HG03565 (cell line): ENCODE measurements around the gene DAGLA.
A peak's percentile ranks its signal among the peaks of the same experiment; 100 is the strongest.

ENCODE experiments used
- ATAC-seq: cut with Tn5 transposase; IDR thresholded peaks from one replicate; pipeline ENCODE4 v1.9.1; 2021; ENCODE audit warnings: mild to moderate bottlenecking, moderate library complexity; ENCODE audit not compliant: unreplicated experiment

DAGLA gene

GRCh38 chr11:61775606-61776554 lies 95.7 kb downstream of the DAGLA start:
- ATAC-seq, result no peak

DNA sequence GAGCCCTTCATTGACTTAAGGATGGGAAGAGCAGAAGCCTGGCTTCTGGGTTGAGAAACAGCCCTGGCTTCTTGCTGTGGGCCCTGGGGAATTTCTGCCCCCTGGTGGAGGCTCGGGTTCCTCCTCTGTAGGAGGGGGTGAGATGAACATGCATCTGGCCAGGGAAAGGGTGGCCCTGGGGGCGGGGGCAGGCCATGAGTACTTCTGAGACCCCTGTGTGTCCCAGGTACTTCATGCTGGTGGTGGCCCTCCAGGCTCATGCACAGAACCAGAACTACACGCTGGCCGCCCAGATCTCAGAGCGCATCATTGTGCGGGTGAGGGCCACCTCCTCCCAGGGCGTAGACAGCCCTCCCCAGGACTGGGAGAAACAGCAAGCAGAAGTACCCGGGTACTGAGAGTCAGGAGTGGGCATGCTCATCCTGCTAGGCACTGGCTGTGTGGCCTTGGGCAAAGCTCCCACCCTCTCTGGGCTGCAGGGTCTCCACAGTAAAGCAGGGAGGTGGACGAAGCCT lies 96.4 kb downstream of the DAGLA start:
- no peak for ATAC-seq

GRCh38 chr11:61777234-61778090 lies 97.3 kb downstream of the DAGLA start:
- no peak for ATAC-seq

DNA sequence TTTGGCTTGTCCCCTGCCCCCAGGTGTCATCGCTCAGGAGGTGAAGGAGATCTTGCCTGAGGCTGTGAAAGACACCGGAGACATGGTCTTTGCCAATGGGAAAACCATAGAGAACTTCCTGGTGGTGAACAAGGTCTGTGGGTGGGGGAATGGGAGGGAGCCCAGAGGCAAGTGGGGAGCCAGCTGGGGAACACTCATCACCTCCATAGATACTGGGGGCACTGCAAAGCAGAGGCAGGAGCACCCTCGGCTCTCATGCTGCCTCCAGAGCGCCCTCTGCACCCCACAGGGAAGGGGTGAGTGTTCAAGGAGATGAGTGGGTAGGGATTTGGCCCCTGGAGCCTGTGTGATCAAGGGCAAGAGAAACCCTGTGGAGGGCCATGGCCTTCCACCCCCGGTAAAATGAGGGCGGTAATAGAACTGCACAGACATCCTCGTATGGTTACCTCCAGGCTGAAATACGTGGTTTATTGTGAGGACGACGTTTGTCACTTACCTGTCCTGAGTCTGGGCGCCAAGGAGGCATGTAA lies 98.2 kb downstream of the DAGLA start:
- ATAC-seq, result no peak

GRCh38 chr11:61778920-61779650 lies 98.9 kb downstream of the DAGLA start:
- no peak for ATAC-seq

GRCh38 chr11:61779666-61780525 lies 99.7 kb downstream of the DAGLA start:
- ATAC-seq, result no peak

DNA sequence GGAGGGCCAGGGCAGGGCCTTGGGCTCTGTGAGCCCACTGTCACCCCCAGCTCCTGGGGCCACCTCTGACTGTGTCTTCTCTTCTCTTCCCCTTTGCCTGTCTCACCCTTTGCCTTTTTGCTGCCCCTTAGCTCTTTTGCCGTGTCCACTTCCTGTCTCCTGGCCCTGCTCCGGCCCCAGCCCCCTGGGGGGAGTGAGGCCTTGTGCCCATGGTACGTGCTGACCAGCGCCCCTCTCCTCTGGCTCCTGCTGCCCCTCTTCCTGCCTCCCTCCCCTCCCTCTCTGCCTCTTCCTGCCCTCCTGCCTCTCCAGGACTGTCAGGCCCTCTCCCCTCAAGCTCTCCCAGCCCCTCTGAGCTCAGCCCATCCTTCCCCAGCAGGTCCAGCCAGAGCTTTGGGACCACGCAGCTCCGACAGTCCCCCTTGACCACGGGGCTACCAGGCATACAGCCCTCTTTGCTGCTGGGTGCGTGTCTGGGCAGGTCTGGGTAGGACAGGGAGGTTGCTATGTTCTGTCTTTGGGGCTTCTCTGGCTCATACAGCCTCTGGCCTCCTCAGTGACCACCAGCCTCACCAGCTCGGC lies 100.5 kb downstream of the DAGLA start:
- no peak for ATAC-seq

DNA sequence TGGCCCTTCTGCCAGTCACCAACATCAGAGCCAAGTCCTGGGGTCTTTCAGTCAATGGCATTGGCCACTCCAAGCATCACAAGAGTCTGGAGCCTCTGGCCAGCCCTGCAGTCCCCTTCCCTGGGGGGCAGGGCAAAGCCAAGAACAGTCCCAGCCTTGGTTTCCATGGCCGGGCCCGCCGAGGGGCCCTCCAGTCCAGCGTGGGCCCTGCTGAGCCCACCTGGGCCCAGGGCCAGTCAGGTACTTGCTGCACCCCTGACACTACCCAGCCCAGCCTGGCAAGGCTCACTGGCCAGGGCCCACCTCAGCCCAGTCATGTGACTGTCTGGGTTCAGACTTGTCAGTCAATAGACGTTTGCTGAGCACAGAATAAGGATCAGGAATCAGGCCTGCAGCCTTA lies 101.4 kb downstream of the DAGLA start:
- ATAC-seq, result no peak

GRCh38 chr11:61782299-61782698 lies 102.1 kb downstream of the DAGLA start:
- no peak for ATAC-seq

GRCh38 chr11:61782841-61783240 lies 102.7 kb downstream of the DAGLA start:
- ATAC-seq, result no peak

DNA sequence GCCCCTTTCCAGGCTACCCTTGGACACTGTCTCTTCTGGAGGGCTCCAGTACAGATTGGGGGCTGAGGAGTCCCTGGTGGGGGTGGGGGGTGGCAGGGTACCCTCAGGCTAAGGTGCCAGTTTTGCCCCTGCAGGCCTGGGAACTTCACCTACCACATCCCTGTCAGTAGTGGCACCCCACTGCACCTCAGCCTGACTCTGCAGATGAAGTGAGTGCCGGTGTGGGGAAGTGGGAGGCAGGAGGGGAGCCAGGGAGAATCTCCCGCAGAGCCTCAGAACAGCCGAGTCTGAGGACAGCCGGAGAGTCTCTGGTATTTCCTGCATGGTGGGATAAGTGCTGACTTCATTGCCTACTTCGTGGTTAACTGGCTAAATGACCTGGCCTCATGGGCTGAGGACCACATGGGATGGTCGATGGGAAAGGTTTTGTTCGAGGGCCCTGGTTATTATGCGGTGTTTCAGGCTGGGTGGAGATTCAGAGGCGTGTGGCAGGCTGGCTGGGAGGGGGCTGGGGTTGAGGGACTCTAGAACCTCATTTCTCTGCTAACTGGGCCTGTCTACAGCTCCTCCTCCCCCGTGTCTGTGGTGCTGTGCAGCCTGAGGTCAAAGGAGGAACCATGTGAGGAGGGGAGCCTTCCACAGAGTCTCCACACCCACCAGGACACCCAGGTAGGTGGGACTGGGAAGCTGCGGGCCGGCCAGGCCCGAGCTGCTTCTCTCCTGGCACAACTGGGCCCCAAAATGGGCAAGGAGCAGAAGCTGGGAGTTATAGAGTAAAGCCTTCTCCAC lies 103.7 kb downstream of the DAGLA start:
- ATAC-seq, result no peak

DNA sequence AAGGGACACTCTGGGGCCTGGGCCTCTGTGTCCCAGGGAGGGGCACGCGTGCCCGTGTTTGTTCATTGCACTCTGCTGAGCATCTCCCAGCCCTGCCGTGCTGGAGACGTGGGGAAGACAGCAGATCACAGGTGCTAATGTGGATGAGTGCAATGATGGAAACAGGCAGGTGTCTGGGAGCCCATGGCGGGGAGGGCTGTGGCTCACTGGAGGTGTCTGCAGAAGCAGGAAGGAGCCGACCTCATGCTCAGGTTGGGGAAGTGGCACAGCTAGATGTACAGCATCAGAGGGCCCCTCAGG lies 104.3 kb downstream of the DAGLA start:
- no peak for ATAC-seq

- ATAC-seq, result no peak
These were observed 105.7 kb downstream of the DAGLA start for GRCh38 chr11:61785837-61786402.

- ATAC-seq, result no peak
These were observed 107.8 kb downstream of the DAGLA start for GRCh38 chr11:61787928-61788491.

- no peak for ATAC-seq
These were observed 111.6 kb downstream of the DAGLA start for GRCh38 chr11:61791737-61792309.

- ATAC-seq, result peak; percentile 64
These were observed 112.3 kb downstream of the DAGLA start, which contains the start of the genes FEN1 and TMEM258 for GRCh38 chr11:61792310-61793082. TSS of gene FEN1 (plus strand) at chr11:61792911. CDS start at chr11:61795362, 2,451 bp downstream. TSS of gene TMEM258 (minus strand) at chr11:61792599. CDS start at chr11:61792558, 41 bp downstream.
